ENCODE results near the gene PA2G4.

PA2G4 gene

DNA sequence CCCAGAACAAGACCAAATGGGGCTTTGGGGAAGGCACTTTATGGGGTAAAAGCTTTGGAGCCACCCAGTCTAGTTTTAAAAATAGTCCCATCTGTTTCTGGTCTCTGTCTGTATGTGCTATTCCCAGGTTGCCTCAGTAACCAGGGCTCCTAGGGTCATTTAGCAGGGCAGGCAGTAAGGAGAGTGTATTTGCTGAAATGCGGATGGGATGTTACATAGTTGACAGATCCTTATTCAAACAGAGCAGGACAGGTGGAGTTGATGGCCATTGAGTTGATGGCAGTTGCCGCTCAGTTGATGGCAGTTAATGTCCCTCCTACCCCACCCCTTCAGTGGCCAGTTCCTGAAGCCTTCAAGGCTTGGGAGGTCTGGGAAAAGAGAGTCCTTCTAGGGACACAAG, 18.3 kb downstream of the PA2G4 start:
- no peak overlapping the region for H3K4me3 ChIP-seq (ENCODE audit: low read depth, low read length)

DNA sequence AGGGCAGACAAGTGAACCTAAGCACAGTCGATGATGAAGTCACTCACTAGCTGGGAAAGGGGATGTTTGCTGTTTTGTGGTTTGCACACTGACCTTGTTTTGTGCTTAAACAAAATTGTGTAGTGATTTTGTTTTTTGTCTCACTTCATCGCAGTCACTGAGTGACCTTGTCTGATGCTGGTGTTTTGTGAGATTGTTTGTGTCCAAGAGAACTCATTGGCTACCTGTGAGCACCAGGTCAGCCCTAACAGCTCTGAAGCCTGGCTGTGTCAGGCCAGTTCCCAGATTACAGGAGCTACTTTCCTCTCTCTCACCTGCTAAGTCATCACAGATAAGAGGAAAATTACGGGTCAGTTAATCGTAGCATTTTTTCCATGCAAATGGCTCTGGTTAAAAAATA, 19.8 kb downstream of the PA2G4 start:
- no peak overlapping the region for H3K4me3 ChIP-seq (ENCODE audit: low read depth, low read length)

DNA sequence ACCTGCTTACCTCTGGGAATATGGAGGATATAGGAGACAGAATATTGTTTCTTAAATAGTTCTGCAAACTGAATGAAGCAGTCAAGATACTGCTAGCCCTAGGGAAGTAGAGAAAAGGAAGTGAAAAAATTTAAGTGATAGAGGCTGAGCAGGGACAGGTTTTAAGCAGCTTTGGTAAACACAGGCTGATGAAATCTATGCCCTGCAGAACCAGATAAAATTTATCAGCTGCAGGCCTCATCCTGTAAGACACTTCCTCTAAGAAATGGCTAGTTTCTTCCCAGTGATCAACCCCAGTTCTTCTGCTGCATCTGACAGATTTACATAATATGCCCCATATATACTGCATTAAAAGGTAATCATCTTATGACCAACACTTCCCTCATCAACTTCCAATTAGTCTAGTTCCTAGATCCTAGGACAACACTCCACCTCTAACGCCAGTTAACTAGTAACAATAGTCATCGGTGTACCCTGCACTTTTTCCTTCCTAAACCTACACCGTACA, 22.4 kb downstream of the PA2G4 start:
- H3K4me3 ChIP-seq (ENCODE audit: low read depth, low read length), result no peak overlapping the region

DNA sequence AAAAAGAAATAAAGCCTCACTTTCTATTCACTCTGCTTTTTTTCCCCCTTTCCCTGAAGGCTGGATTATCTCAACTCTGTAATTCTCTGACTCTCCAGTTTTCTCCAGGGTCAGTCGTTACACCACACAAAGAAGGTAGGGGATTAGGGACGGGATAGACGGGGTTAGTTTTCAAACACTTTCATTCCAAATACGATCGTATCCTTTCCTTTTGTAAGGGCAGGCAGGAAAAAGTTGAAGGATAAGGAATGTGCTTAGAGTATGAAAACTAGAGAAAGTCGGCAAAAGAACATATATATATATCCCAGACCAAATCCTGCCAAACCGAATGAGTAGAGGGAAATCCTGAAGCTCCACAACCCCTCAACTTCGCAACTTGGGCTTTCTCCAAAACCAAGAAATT, 23.1 kb downstream of the PA2G4 start:
- H3K4me3 ChIP-seq (ENCODE audit: low read depth, low read length), result no peak overlapping the region

DNA sequence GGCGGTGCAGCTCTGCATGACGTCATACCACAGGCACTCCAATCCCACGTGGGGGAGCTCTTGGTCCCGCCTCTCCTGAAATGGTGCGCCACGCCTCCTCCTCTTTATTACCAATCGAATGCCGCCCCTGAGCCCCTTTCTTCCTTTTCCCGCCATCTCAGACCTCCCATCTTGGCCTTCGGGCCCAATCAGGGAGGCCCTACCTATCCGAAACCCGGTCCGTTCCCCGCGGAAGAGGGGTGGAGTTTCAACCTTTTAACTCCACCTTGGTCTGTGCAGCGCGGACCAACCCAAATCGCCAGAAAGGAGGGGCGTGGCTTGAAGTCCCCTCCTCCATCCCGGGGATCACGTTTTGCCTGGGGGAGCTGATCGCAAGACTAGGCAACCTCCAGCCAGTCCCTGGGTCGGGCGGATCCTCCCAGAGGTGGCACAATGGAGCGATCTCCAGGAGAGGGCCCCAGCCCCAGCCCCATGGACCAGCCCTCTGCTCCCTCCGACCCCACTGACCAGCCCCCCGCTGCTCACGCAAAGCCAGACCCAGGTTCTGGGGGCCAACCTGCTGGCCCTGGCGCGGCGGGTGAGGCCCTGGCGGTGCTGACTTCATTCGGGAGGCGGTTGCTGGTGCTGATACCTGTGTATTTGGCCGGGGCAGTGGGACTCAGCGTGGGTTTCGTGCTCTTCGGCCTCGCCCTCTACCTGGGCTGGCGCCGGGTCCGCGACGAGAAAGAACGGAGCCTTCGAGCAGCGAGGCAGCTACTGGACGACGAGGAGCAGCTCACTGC, 23.7 kb downstream of the PA2G4 start, which contains the start of gene ESYT1:
Gene ESYT1, plus strand, starts transcription at position 380 of the 782 bp plus-strand sequence. Its CDS starts 53 bp downstream, at position 433.
- H3K4me3 ChIP-seq (ENCODE audit: low read depth, low read length), result peak within 1 kb of the TSS; percentile 96

DNA sequence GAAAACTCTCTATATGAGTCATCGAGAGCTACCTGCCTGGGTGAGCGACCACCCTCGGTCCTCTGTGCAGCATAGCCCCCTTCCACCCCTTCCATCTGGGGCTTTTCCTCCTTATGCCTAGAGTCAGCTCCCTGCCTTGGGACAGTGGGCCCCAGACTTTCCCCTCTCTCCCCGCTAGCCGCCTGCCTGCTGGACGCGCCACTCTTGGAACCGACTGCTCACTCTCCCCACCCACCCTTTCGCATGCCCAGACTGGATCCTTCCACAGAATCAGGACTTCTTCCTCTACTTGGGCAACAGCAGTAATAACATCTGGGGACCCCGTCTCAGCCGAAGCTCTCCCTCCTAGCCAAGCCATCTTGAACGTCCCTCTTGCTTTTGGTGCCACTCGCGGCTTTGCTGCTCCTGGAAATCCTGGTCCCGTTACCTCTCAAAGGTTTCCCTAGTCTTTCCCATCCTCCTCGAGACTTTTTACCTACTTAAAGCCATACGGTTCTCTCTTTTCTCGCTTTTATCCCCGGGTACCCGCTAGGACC, 24.4 kb downstream of the PA2G4 start:
- peak overlapping the region; percentile 96 for H3K4me3 ChIP-seq (ENCODE audit: low read depth, low read length)

DNA sequence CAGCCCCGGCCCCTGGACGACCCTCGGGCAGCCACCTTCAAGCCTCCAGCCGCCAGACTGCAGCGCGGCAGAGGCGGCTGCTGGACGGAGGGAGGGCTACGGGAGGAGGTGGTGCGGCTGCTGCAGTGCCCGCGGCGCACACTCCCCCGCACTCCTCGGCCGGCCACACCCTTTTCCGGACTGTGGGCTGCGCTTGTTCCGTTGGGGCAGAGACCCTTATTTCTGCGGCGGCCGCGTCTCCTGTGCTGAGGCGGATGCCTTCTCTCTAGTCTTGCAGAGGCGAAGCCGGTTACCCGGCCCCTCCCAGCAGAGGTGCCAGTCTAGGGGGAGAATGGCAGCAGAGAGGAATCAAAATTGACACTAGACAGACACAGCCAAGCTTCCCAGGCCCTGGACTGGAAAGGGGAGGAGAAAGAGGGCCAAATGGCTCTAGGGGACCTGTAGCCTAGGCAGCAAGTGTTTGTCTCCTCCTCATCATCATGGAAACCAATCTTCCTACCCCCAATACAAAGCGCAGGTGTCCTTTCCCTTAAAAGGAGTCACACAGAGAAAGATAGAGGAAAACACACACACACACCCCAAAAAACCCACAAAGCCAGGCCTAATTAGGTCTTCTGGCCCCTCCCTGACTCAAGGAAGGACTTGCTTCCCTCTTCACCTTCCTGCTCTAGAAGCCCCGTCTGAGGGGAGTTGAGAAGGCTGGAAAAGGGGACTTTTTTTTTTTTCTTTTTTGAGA, 25.0 kb downstream of the PA2G4 start:
- peak overlapping the region; percentile 96 for H3K4me3 ChIP-seq (ENCODE audit: low read depth, low read length)

DNA sequence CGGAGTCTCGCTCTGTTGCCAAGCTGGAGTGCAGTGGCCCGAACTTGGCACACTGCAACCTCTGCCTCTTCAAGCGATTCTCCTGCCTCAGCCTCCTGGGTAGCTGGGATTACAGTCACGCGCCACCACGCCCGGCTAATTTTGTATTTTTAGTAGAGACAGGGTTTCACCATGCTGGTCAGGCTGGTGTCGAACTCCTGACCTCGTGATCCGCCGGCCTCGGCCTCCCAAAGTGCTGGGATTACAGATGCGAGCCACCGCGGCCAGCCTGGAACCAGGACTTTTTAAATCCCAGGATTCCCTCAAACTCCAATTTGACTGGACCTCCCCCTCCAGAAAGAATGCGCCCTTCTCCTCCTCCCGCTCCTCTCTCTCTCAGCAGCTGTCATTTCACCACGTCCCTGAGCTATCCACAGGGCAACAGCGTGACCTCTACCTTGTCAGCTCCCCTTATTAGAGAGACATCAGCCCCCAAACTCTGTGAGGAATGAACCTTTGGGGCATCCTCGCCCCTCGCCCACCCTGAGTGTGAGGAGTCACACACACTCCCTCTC, 25.7 kb downstream of the PA2G4 start:
- H3K4me3 ChIP-seq (ENCODE audit: low read depth, low read length), result peak overlapping the region; percentile 96

DNA sequence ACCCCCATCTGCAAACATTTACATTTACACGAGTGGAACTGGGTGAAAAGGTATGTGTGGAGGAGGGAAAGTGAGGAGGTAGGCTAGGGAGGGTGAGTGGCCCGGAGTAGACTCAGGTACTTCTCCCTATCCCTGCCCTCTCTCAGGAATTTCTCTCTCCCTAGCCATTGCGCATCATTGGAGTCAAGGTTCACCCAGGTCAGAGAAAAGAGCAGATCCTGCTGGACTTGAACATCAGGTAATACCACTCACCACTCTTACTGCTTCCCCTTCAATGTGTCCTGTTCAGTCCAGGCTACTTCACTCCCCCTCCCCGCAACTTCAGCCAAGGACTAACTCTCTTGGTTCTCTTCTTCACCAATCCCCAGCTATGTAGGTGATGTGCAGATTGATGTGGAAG, 26.5 kb downstream of the PA2G4 start:
- no peak overlapping the region for H3K4me3 ChIP-seq (ENCODE audit: low read depth, low read length)

DNA sequence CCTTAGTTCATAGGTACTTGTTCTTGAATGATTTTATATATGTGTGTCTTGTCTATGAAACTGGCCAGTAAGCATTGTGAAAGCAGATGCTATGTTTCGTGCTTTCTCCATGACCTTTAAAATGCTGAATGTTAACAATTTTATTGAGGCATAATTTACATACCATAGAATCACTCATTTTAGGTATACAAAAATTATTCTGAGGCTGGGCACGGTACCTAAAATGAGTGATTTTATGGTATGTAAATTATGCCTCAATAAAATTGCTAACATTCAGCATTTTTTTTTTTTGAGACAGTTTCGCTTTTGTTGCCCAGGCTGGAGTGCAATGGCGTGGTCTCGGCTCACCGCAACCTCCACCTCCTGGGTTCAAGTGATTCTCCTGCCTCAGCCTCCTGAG, 30.5 kb downstream of the PA2G4 start:
- H3K4me3 ChIP-seq (ENCODE audit: low read depth, low read length), result no peak overlapping the region

DNA sequence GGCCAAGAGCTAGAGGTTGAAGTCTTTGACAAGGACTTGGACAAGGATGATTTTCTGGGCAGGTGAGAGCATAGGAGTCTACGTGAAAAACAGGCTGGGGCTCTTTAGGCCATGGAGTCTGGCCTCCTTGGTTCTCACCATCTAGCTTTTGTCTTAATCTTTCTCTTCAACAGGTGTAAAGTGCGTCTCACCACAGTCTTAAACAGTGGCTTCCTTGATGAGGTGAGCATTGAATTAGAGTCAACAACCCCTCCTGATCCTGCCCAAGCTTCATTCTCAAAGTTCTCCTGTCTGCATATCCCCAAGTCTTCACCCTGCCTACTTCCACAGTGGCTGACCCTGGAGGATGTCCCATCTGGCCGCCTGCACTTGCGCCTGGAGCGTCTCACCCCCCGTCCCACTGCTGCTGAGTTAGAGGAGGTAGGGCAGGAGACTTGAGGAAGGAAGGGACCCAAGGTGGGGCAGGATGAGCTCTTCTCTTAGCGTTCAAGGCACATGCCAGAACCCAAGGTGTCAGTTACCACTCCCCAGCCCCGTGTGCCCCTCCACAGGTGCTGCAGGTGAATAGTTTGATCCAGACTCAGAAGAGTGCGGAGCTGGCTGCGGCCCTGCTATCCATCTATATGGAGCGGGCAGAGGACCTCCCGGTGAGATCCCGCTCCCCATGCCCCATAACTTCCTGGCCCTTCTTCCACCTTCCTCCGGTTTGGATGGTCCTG, 33.7 kb downstream of the PA2G4 start:
- no peak overlapping the region for H3K4me3 ChIP-seq (ENCODE audit: low read depth, low read length)

DNA sequence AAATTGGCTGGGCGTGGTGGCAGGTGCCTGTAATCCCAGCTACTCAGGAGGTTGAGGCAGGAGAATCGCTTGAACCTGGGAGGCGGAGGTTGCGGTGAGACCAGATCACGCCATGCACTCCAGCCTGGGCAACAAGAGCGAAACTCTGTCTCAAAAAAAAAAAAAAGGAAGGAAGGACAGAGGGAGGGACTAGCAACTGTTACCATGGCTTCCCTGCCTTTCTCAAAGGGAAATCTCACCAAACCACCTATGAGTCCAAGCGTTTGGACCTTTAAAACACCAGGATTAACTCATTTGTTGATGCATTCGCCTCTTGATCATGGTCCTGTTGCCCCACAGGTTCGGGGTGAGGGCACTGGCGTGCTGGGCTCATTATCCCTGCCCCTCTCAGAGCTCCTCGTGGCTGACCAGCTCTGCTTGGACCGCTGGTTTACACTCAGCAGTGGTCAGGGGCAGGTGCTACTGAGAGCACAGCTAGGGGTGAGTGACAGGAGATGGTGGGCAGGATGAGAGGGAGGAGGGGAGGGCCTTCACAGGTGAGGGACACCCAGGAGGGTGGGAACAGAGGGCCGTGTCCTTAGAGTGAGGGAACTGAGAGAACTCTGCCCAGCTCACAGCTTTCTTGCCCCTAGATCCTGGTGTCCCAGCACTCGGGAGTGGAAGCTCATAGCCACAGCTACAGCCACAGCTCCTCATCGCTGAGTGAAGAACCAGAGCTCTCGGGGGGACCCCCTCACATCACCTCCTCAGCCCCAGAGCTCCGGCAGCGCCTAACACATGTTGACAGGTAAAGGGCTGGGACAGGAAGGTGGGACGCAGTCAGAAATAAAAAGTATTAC, 37.8 kb downstream of the PA2G4 start:
- H3K4me3 ChIP-seq (ENCODE audit: low read depth, low read length), result no peak overlapping the region

DNA sequence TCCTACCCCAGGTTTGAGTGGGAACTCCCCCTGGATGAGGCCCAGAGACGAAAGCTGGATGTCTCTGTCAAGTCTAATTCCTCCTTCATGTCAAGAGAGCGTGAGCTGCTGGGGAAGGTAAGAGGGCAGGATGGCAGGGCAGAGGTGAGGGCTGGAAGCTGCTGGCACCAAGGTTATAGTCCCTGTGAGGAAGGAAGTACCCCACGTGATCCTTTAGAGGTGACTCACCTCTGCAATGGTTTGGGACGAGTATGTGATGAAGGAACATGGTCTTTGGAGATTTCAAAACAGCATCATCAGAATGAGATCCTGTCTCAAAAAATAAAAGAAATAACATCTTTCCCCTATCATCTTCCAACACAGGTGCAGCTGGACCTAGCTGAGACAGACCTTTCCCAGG, 38.9 kb downstream of the PA2G4 start:
- H3K4me3 ChIP-seq (ENCODE audit: low read depth, low read length), result no peak overlapping the region

DNA sequence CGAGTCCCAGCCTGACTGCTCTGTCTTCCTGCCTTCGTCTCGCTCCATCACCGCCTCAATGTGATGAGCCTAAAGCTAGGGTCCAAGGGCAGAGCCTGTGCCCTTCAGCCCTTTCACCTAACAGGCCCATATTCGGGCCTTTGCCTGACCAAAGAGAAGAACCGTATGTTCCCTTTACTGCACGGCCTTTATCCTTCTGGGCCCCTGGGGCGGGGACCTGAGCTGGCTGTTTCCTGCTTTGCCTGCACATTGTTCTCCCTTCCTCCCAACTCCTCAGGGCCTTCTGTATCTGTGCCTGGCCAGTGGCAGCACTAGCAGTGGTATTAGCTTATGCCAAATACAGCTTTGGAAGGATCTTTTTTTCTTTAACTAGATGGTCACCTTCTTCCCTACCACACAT, 39.5 kb downstream of the PA2G4 start:
- no peak overlapping the region for H3K4me3 ChIP-seq (ENCODE audit: low read depth, low read length)

DNA sequence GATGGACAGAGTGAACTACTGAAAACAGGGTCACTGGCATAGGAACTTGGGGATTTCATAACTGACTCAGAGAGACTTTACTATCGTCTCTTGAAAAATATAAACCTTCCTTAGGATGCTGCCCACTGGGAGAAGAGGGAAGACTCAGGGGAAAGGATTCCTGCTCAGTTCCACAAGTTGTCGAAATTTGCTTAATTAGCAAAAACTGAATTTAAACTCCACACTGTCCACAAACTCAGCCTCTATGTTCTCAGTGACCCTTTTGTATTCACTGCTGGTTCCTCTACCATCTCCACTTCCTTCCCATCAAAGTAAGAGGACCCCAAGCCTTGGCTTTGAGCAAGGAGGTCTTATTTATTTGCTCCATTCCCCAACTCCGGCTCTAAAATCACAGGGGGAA, 40.9 kb downstream of the PA2G4 start:
- H3K4me3 ChIP-seq (ENCODE audit: low read depth, low read length), result no peak overlapping the region

DNA sequence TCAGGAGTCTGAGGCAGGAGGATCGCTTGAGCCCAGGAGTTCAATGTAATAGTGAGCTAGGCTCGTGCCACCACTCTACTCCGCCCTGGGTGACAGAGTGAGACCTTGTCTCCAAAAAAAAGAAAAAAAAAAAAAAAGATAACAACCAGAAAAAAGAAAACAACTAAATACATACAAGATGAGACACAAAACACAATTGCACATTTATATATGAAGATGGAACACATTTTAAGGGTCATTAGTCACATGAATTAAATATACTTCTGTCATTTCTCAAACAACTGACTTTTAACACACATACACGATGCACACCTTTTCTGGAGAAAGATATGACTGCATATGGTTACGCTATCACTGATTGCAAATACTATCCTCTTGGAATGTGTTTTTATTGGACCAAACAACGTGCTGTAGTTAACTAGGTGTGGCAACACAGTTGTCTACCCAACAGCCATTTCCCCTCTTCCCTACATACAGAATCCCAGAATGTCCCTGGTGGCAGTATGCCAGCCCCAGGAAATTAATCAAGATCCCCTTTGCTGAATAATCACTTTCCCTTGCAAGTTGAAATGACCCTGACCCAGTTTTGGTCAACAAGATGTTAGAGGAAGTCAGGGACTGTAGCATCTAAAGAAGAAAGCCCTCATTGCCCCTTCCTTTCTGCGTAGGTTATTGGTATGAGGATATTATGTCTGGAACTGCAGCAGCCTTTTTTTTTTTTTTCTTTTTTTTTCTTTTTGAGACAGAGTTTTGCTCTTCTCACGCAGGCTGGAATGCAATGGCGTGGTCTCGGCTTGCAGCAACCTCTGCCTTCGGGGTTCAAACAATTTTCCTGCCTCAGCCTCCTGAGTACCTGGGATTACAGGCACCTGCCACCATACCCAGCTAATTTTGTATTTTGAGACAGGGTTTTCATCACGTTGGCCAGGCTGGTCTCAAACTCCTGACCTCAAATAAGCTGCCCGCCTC, 42.4 kb downstream of the PA2G4 start:
- H3K4me3 ChIP-seq (ENCODE audit: low read depth, low read length), result no peak overlapping the region

DNA sequence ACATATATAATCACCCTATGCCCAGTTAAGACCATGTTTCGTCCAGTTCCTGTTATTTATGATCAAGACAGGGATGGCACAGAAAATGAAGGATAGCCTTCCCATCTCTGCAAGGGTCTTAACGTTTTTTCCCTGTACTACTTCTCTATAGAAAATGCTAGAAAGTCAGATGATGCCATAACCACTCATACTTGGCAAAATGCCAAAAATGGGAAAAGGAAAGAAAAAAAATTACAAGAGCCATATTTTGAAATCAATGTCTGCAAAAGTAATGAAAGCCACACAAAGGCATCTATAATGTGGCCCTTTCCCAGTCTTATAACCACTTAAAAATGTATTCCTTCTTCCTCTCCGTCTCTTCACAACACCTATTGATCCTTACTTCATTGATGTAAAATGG, 46.2 kb downstream of the PA2G4 start:
- H3K4me3 ChIP-seq (ENCODE audit: low read depth, low read length), result no peak overlapping the region

DNA sequence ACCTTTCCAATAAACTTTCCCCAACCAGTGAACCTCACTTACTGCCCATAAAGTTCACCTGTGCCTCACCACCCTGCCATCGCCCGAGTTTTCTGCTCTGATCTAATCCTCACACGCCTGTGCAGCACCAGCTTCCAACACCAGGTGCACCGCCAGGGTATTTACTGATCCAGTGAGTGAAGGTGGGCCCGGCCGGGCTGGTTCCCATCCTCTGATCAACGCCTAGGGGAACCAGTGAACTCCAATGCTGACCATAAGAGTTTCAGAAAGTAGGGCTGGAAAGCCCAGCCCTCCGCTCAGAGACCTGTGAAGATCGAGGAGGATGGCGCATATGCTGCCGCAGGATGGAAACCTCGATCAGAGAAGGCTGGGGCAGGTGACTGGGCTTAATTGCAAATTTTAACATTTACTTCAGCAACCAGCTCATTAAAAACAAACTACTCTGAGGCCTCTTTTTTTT, 47.3 kb downstream of the PA2G4 start:
- H3K4me3 ChIP-seq (ENCODE audit: low read depth, low read length), result peak overlapping the region; percentile 79
